ENCODE measurements around the gene EMC10. TPM values are rescaled to one million over a fixed set of nuclear protein-coding genes. Genes with fewer than 3 reads are reported as not detected.
A peak's percentile ranks its signal among the peaks of the same experiment; 100 is the strongest.

EMC10 gene
- total RNA-seq, 1 experiment from 2014 or later: 228 TPM

DNA sequence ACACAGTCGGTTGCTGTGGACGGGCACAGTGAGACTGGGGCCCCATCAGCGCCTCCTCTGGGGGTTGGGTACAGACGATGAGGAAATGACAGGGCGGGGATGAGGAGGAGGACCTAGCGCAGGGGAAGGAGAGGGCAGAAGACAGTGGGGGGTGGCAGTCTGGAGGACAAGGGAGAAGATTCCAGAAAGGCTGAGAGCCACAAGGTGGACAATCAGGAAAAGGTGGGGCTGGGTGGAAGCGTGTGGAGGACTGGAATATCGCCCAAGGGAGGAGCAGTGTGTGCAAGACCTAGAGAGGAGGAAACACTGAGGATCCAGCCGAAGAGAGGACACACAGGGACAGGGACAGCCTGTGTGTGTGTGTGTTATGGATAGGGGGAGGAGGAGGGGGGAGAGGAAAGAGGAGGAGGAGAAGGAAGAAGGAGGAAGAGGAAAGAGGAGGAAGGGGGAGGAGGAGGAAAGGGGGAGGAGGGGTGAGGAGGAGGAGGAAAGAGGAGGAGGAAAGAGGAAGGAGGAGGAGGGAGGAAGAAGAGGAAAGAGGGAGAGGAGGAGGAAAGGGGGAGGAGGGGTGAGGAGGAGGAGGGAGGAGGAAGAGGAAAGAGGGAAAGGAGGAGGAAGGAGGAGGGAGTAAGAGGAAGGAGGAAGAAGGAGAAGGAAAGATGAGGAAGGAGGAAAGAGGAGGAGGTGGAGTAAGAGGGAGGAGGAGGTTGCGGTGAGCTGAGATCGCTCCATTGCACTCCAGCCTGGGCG lies 16.2 kb downstream of the EMC10 start:
- TF ChIP-seq EZH2 (IDR thresholded peaks at IDR 0.05; ENCODE audit: low read length, unreplicated experiment): no peak
- TF ChIP-seq, protein P1, sequence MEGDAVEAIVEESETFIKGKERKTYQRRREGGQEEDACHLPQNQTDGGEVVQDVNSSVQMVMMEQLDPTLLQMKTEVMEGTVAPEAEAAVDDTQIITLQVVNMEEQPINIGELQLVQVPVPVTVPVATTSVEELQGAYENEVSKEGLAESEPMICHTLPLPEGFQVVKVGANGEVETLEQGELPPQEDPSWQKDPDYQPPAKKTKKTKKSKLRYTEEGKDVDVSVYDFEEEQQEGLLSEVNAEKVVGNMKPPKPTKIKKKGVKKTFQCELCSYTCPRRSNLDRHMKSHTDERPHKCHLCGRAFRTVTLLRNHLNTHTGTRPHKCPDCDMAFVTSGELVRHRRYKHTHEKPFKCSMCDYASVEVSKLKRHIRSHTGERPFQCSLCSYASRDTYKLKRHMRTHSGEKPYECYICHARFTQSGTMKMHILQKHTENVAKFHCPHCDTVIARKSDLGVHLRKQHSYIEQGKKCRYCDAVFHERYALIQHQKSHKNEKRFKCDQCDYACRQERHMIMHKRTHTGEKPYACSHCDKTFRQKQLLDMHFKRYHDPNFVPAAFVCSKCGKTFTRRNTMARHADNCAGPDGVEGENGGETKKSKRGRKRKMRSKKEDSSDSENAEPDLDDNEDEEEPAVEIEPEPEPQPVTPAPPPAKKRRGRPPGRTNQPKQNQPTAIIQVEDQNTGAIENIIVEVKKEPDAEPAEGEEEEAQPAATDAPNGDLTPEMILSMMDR (conservative IDR thresholded peaks at IDR 0.05; ENCODE audit: low read depth, low read length): no peak
- TF ChIP-seq EZH2phosphoT487 (IDR thresholded peaks at IDR 0.05; ENCODE audit: borderline replicate concordance, low read length): no peak
- H3K27me3 ChIP-seq (ENCODE audit: low read length): no peaks in the 10 kb centered on the region
- intact Hi-C loops (cut with micrococcal nuclease): no loop called here
- H3K9me3 ChIP-seq (ENCODE audit: low read length): no peaks in the 10 kb centered on the region
- no peaks in the 10 kb centered on the region for H3K36me3 ChIP-seq (ENCODE audit: low read depth, low read length)
- H3F3A ChIP-seq (ENCODE audit: low read length, unreplicated experiment): no peaks in the 10 kb centered on the region
- H3K4me2 ChIP-seq (ENCODE audit: low read length): peak overlapping the region; percentile 55
- DNase-seq: peak; percentile 27
- H3K79me2 ChIP-seq (ENCODE audit: low read length): no peaks in the 10 kb centered on the region
- H3K27ac ChIP-seq (ENCODE audit: low read length): no peak overlapping the region
- H3K4me3 ChIP-seq (ENCODE audit: low read length): no peak overlapping the region
- BruUV-seq (replicated peaks): no TSS peak
- CTCF ChIA-PET: no interaction called here
- no peak overlapping the region for H3K9ac ChIP-seq (ENCODE audit: low read length)
- no peak overlapping the region for H2AFZ ChIP-seq (ENCODE audit: low read length)
- no peaks in the 10 kb centered on the region for H3K4me1 ChIP-seq (ENCODE audit: insufficient read depth, low read length)
- H4K20me1 ChIP-seq (ENCODE audit: low read length): no peaks in the 10 kb centered on the region
- ATAC-seq: peak; percentile 56
- no peaks in the 10 kb centered on the region for H3K9me2 ChIP-seq (replicated peaks; ENCODE audit: low read length)
- POLR2A ChIA-PET (ENCODE audit: unreplicated experiment): no interaction called here

DNA sequence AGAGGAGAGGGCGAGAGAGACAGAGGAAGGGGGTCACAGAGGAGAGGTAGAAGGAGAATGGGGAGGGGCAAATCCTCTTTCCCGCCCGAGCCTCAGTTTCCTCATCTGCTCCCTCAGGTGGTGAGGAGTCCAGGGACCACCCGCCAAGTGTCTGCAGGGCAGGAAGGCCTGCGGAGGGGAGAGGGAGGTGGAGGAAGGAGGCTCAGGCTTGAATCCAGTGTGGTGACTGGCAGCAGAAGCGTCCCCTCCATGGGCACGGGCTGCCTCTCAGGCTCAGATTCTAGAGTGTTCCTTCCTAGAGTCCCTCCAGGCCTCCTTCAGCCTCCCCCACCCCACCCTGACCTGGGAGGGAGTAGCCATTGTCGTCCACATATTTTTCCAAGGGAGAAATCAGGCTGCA lies 16.9 kb downstream of the EMC10 start:
- Histone ChIP-seq H3K4me2 (ENCODE audit: low read length) (no peak overlapping the region), H3K4me1 (ENCODE audit: insufficient read depth, low read length) (no peaks in the 10 kb centered on the region), H3K36me3 (ENCODE audit: low read depth, low read length) (no peaks in the 10 kb centered on the region), H3K79me2 (ENCODE audit: low read length) (no peaks in the 10 kb centered on the region), H3K4me3 (ENCODE audit: low read length) (no peak overlapping the region), H4K20me1 (ENCODE audit: low read length) (no peaks in the 10 kb centered on the region), H3F3A (ENCODE audit: low read length, unreplicated experiment) (no peaks in the 10 kb centered on the region), H3K27ac (ENCODE audit: low read length) (no peak overlapping the region), H3K9me3 (ENCODE audit: low read length) (no peaks in the 10 kb centered on the region), H2AFZ (ENCODE audit: low read length) (no peak overlapping the region), H3K9me2 (replicated peaks; ENCODE audit: low read length) (no peaks in the 10 kb centered on the region), H3K27me3 (ENCODE audit: low read length) (no peaks in the 10 kb centered on the region), H3K9ac (ENCODE audit: low read length) (no peak overlapping the region)
- ATAC-seq (no peak), DNase-seq (no peak)
- TF ChIP-seq, protein P1 (conservative IDR thresholded peaks at IDR 0.05; ENCODE audit: low read depth, low read length): no peak
- no peak for TF ChIP-seq EZH2phosphoT487 (IDR thresholded peaks at IDR 0.05; ENCODE audit: borderline replicate concordance, low read length)
- TF ChIP-seq EZH2 (IDR thresholded peaks at IDR 0.05; ENCODE audit: low read length, unreplicated experiment): no peak
- BruUV-seq (replicated peaks): no TSS peak
- intact Hi-C loops (cut with micrococcal nuclease): no loop called here
- ChIA-PET CTCF (no interaction called here), POLR2A (ENCODE audit: unreplicated experiment) (no interaction called here)

DNA sequence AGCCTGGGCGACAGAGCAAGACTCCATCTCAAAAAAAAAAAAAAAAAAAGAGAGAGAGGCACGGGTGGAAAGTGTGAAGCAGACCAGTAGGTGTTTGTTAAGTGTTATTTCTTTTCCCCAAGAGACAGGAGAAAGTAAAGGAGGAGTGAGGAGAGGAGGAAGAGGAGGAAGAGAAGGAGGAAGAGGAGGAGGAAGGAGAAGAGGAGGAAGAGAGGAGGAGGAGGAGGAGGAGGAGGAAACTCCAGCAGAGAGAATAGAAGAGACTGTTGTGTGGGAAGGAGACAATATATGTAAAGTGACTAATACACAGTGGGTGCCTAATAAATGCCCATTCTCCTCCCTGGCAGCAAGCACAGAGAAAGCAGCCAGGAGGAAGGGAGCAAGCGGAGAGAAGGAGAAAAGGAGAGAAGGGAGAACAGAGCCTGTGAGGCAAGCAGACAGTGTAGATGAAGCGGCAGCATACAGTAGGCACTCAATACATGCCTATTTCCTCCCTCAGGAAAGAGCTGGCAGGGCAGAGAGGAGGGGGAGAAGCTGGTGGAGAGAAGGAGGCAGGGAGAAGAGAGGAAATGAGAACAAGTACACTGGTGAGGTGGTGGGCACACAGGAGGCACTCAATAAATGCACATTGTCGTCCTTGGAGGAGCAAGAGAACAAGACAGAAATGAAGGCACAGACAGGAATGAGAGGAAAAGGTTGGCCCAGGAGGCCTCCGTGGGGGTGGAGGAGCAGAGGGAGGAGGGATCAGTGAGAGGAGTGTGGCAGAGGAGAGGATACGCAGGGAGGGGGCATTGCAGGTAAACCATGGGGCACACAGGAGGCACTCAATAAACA lies 18.1 kb downstream of the EMC10 start:
- Histone ChIP-seq H3K27ac (ENCODE audit: low read length) (no peak overlapping the region), H3K4me2 (ENCODE audit: low read length) (no peak overlapping the region), H3K9me3 (ENCODE audit: low read length) (no peaks in the 10 kb centered on the region), H3K4me3 (ENCODE audit: low read length) (no peak overlapping the region), H3K27me3 (ENCODE audit: low read length) (no peaks in the 10 kb centered on the region), H3K79me2 (ENCODE audit: low read length) (no peaks in the 10 kb centered on the region), H3F3A (ENCODE audit: low read length, unreplicated experiment) (no peaks in the 10 kb centered on the region), H3K36me3 (ENCODE audit: low read depth, low read length) (no peaks in the 10 kb centered on the region), H2AFZ (ENCODE audit: low read length) (no peak overlapping the region), H3K9me2 (replicated peaks; ENCODE audit: low read length) (no peaks in the 10 kb centered on the region), H3K4me1 (ENCODE audit: insufficient read depth, low read length) (no peaks in the 10 kb centered on the region), H4K20me1 (ENCODE audit: low read length) (no peaks in the 10 kb centered on the region), H3K9ac (ENCODE audit: low read length) (no peak overlapping the region)
- ChIA-PET POLR2A (ENCODE audit: unreplicated experiment) (no interaction called here), CTCF (no interaction called here)
- intact Hi-C loops (cut with micrococcal nuclease): no loop called here
- no peak for TF ChIP-seq EZH2phosphoT487 (IDR thresholded peaks at IDR 0.05; ENCODE audit: borderline replicate concordance, low read length)
- TF ChIP-seq, protein P1 (conservative IDR thresholded peaks at IDR 0.05; ENCODE audit: low read depth, low read length): no peak
- no peak for TF ChIP-seq EZH2 (IDR thresholded peaks at IDR 0.05; ENCODE audit: low read length, unreplicated experiment)
- ATAC-seq (no peak), DNase-seq (no peak)
- no TSS peak for BruUV-seq (replicated peaks)
